HG02973 (cell line): ENCODE data around the gene TEX264.
"Not testable (repeated sequence)": the region's sequence is repeated elsewhere in the genome, so short reads cannot be mapped to it uniquely, and the experiment has no call there.

Source experiments
- ATAC-seq: cut with Tn5 transposase; IDR thresholded peaks from one replicate; pipeline ENCODE4 v1.9.1; 2021; ENCODE audit warnings: moderate library complexity; ENCODE audit not compliant: unreplicated experiment

The TEX264 gene, protein sequence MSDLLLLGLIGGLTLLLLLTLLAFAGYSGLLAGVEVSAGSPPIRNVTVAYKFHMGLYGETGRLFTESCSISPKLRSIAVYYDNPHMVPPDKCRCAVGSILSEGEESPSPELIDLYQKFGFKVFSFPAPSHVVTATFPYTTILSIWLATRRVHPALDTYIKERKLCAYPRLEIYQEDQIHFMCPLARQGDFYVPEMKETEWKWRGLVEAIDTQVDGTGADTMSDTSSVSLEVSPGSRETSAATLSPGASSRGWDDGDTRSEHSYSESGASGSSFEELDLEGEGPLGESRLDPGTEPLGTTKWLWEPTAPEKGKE

DNA sequence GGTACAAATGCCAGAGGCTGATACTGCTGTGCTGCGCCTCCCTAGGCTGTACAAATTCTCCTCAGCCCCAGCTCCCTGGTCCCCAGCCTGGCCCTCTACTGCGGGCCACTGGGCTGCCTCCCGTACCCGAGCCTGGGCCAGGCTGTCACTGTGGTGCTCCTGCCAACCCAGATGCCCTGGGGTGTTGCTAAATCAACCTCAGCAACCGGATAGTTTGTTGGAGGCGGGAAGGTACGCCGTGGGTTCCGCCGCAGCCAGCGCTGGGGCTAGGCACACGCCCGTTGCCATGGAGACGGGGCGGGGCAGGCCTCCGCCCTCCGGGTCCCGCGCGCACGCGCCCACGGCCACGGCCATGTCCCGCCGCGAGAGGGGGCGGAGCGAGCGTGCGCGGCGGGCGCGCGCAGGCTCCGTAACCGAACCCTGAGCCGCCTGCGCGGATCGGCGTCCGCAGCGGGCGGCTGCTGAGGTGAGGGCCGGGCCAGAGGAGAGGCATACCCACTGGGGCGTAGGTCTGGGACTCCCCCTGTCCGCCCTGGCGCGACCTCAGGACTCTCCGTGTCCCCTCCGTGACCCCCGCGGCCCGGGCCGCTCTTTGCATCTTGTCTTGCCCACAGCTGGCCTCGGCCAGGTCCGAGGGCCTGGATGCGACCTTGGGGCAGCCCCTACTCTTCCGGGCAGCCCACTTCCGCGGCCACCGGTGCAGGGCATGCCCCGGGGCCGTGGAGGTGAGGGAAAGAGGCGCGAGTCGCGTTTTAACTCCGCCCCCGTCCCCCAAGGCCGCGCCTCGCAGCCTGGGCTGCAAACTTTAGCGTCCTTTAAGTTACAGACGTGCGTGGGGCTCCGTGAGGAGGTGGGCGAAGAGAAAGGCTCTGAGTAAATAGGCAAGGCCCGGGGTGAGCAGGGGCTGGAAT is at the start of gene TEX264:
TSS of gene TEX264 (plus strand) at position 430 of the 911 bp plus-strand sequence. CDS start 3,053 bp downstream, outside the sequence.
- peak; percentile 63 for ATAC-seq

DNA sequence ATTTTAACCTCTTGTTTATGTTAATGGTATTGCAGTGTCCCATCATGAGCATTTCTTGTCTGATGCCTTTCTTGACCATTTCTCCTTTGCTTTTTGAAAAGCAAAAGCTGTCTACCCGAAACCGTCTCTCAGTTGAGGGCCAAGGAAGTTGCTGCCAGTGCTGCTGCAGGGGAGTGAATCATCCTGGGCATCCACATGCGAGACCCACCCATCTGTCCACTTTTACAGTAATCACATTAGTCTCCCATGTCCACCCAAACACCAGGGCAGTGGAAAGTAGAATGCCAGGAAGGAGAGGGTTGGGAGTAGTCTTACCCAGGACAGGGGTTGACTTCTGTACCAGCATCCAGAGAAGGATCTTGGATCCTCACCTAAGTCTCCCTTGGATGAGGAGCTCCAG is 48.6 kb upstream of the TEX264 start:
- ATAC-seq: no peak

DNA sequence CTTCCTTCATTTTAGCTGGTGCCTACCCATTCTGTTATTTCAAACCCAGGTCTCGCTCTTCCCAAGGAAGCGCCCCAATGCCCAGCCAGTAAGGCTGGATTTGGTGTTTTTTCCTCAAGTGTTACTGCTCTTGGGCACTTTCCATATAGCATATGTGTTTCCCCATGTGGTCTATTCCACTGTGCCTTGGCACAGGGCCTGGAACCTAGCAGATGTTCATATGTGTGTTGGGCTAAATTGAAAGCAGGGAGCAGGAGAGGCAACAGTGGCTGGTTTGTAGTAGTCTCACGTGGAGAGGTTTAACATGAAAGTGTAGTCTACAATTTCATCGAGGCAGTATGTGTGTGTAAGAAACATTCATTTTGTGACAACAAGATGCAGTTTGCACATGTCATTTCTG is 48.2 kb upstream of the TEX264 start:
- no peak for ATAC-seq

DNA sequence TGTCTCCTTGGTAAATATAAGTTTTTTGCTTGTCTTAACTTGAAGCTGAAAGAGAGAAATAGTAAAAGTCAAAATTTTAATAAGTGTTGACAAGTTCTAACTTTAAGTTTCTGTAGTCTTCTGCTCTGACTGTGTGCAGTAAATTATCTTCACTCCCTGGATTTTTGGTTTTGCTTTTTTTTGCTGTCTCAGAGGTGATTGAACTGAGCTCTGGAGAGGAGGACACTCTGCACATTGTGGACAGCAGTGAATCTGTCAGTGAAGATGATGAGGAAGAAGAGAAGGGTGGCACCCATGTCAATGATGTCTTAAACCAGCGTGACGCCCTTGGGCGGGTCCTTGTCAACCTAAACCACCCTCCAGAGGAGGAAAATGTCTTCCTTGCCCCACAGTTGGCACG is 40.5 kb upstream of the TEX264 start:
- ATAC-seq: no peak

DNA sequence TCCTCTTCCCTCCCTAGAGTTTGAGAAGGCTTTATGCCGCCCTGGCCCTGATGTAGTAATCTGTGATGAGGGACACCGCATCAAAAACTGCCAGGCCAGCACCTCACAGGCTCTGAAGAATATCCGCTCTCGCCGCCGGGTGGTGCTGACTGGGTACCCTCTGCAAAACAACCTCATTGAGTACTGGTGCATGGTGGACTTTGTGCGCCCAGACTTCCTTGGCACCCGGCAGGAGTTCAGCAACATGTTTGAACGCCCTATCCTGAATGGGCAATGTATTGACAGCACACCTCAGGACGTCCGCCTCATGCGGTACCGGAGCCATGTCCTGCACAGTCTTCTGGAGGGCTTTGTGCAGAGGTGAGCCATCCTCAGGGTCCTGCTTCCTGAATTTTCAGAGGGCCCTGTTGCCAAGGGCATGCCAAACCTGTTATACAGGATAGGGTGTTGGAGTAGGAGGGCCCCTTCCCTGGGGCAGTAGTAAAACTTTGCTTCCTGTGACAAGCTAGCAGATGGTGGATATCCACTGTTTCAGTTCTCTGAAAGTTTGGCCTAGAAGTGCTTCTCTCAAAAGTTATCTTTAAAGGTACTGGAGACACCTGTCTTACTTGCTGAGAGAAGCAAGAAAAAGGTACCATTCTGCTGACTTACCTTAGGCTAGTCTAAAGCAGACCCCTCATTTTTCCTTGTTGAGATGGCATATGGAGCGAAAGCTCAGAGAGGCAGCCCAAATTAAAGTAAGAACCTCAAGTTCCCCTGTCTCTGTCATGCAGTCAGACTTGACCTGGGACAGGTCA is 33.7 kb upstream of the TEX264 start:
- ATAC-seq: no peak

DNA sequence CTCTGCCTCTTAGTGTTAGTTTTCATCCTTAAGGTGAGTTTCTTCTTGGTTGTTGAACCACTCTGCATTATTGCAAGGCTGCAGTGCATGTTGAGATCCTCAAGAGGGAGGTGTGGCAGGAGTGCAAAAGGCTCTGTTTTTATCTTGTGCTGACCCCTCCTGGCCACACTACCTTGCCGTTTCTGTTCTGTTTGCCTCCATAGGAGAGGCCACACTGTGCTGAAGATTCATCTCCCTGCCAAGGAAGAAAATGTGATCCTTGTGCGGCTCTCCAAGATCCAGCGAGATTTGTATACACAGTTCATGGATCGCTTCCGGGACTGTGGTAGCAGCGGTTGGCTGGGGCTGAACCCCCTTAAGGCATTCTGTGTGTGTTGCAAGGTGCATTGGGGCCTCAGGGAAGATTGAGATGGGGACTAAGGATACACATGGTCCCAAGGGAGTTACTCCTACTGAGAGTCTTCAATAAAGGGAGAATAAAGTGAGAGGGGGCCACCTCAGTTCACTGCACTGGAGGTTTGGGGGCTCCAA is 33.0 kb upstream of the TEX264 start:
- peak; percentile 73 for ATAC-seq

DNA sequence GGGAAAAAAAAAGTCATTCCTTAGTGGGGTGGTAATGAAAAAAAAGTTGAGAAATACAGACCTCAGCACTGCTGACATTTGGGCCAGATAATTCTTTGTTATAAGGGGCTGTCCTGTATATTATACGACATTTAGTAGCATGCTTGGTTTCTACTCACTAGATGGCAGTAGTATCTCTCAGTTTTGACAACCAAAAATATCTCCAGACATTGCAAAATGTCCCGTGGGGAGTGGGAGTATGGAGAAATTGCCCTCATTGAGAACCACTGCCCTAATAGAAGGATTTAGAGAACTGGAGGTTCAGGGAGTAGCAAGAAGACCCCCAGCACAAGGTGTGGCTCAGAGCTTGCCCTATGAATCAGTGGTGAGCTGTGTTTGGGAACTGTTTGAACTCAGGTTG is 28.6 kb upstream of the TEX264 start:
- no peak for ATAC-seq

DNA sequence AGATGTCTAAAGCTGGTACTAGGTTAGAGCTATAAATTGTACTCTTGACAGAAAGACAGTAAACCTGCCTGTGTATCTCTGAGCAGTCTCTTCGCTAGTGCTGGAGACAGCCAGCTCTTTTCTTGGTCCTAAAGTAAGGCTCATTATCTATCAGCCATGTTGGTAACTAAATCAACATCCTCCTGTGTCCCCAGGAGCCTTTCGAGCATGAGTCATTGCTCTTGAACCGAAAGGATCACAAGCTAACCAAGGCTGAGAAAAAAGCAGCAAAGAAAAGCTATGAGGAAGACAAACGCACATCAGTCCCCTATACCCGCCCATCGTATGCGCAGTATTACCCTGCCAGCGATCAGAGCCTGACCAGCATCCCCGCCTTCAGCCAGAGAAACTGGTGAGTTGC is 25.0 kb upstream of the TEX264 start:
- ATAC-seq: no peak

DNA sequence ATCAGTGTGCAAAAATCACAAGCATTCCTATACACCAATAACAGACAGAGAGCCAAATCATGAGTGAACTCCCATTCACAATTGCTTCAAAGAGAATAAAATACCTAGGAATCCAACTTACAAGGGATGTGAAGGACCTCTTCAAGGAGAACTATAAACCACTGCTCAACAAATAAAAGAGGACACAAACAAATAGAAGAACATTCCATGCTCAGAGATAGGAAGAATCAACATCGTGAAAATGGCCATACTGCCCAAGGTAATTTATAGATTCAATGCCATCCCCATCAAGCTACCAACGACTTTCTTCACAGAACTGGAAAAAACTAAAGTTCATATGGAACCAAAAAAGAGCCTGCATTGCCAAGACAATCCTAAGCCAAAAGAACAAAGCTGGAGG is 18.9 kb upstream of the TEX264 start:
- not testable (repeated sequence) for ATAC-seq

DNA sequence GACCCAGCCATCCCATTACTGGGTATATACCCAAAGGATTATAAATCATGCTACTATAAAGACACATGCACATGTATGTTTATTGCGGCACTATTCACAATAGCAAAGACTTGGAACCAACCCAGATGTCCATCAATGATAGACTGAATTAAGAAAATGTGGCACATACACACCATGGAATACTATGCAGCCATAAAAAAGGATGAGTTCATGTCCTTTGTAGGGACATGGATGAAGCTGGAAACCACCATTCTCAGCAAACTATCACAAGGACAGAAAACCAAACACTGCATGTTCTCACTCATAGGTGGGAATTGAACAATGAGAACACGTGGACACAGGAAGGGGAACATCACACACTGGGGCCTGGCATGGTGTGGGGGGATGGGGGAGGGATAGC is 17.6 kb upstream of the TEX264 start:
- not testable (repeated sequence) for ATAC-seq

DNA sequence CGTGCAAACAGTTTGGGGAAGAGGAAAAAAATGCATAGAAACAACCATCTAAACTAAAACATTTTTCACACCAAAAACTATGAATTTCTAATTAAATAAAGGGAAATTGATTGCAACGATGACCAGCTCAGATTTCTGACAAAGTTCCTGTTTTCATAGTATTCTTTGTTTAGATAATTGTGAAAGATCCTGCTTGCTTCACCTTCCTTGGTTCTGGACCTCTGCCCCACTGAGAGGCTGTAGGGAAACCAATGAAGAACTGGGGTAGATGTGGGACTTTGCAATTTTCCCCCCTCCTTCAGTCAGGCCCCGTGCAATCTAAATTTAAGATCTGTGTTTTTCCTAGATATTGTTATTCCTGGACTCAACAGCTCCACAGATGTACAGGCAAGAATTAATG is 13.8 kb upstream of the TEX264 start:
- ATAC-seq: no peak

DNA sequence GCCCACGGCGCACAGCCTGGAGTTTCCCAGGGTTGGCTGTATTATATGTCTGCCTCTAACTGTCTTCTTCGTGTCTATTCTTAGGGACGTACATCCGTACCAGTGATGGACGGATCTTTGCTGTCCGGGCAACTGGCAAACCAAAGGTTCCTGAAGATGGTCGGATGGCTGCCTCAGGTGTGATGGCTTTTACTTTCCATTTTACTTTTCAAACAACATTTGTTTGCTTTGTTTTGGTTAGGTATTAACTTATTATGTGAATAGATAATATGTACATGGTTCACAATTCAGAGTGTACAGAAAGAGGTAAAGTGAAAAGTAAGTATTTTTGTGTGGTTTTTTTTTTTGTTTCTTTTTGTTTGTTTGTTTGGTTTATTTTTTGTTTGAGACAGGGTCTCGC is 11.1 kb upstream of the TEX264 start:
- no peak for ATAC-seq

DNA sequence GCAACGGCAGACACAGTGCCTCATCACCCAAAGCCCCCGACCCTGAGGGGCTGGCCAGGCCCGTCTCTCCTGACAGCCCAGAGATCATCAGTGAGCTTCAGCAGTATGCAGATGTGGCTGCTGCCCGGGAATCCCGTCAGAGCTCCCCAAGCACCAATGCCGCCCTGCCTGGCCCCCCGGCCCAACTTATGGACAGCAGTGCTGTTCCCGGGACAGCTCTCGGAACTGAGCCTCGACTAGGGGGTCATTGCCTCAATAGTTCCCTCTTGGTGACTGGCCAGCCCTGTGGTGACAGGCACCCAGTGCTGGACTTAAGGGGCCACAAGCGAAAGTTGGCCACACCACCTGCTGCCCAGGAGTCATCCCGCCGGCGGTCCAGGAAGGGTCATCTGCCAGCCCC is 8.6 kb upstream of the TEX264 start:
- no peak for ATAC-seq

DNA sequence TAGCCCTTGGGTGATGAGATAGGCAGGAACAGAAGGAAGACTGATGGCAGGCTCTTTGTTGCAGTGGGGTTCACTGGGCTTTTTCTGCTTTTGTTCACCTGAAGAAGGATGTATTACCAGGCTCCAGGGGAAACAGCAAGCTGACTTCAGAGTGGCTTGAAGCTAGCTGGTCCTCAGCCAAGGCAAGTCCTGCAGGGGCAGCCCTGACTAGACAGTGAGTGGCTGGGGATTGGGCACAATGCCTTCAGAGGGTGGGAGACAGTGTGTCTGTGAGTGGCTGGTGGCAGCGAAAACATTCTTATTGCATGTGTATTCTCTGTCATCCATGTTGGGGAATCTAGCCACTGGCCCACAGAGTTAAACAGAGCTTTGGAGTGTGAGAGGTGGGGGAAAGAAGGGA is 2.3 kb upstream of the TEX264 start:
- ATAC-seq: no peak

DNA sequence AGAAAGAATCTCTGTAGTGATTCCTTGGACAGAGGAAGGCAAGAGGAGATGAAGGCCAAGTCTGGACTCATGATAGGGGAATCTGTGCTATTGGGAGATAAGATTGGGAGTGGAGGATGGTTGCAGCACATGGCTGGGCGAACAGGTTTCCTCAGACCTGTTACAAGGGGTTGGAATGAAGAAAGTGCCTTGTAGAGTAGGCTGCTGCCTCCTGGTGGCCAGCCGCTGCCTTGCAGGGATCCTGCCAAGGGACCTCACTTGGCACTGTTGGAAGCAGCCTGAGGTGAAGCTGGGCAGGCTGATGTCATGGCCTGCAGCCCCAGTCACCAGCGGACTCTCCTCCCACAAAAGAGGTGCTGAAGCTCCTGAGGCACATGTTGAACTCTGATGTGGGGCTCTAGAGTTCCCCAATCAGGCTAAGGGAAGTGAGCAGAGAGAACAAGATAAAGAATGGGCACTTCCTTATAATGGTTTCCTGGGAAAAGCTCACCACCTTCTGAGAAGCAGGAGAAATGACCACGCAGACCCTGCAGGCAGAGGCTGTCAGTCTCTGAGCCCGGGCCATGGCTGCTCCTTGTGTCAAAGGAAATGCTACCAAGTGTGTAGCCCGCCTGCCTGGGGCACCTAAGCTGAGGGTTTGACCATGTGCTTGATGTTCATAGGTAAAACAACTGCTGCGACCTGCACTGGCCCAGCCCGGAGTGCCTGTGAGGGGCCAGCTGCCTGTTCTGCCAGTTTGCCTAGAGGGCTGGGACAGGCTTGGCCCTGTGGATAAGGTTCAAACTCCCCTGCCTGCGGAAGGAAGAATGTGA is 1.6 kb upstream of the TEX264 start:
- no peak for ATAC-seq

DNA sequence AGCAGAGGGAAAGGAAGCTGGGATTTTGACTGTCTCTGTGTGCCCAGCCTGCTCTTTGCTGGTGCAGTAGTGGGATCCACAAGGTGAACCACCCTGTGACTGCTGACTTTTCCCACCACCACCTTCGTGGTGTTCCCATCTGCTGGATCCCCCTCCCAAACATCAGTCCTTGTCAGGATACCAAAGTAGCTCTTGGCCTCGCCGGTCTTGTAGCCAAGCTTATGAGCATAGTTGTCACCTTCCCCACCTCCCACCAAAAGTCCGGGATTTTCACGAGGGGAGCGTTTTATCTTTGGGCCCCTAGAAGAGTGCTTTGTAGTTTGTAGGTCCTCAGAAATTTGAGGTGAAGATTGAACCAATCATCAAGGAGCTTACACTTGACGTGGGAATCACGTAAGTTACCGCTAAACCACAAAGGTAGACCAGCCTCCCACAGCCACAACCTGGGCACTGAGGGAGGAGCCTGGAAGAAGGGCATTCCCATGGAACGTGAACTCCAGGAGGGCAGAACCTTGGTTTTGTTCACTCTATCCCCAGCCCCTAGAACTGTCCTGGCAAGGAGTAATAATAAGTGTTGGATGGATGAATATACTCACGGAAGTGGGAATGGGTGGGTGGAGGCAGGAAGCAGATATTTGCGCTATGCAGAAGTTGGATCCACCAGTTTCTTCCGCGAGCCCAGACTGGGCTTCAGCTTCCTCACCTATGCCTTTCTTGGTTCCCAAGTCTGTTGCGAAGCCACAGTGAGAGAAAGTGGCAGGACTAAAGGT is 814 bp upstream of the TEX264 start:
- ATAC-seq: no peak

DNA sequence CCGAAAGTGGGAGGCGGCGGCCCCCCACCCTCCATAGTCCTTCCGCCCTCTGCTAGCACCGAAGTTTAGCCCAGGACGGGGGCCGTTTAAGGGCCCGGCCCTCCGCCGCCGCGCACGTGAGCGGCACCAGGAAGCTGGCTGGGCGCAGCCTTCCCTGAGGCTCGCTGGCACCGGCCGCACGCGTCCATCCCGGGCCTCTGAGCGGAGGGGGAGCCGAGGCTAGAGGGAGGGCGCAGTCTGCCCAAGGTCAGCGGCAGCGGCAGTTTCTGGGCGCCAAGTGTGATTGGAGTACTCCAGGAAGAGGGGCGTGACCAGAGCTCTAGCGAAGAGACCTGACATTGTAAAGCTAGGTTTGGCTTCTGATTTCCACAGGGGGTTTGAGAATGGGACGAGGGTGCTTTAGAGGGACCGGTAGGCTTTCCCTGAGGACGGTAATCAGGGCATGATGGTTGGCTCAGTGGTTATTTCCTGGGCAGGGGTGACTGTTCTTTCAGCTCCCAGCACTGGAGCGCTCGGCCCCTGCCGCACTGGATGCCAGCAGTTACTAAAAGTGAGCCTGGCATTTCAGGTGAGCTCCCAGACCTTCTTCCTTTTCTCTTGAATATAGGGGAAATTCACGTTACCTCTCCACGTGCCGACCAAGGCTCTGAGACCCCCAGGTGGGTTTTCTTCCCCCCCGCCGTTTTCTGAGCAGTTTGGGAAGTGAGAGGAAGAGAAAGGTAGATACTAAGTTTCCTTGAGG is 853 bp downstream of the TEX264 start:
- ATAC-seq: peak; percentile 33

DNA sequence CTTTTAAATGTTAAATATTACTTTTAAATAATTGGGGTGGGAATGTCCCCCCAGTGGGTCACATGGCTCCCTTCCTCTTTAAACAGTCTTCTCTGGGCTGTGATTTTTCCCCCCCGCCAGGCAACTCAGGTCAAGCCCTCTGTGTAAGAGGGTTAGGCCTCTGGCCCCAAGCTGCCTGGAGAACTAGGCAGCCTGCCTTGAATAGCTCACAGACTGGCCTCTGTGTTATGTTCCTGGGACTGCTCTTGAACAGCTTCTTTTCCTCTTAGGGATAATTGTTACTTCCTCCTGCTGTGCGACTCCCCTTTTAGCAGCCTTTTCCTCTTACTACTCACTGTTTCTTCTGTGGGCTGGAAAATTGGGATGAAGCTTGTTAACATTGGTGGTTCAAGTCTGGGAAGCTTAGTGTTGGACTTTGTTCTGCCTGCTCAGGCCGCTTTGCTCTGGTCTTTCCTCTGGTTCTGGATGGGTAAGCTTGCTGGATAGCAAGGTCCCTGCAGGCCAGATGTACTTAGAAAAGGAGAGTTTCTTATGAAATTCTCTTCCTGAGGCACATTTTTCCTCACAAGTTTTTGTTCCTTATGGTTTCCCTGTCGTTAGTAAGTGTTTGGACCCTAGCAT is 2.2 kb downstream of the TEX264 start:
- ATAC-seq: no peak
